Measurements from ENCODE around the gene TOP1.

The TOP1 gene

DNA sequence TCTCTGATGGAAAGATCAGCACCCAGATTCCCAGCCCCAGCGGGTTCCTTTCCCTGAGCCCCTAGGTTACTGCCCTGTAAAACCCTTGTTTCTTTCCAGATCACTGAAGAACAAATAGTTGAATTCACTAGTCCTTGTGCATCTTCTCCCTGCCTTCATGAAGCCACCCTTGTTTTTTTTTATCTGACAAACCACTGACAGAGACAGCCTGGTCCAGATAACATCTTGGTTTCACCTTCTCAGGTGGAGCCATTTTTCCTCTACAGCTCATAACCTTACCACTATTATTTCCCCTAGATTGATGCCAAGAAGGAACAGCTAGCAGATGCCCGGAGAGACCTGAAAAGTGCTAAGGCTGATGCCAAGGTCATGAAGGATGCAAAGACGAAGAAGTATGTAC is 92.8 kb downstream of the TOP1 start:
- no peak for ATAC-seq (ENCODE audit: low read depth)
- TF ChIP-seq, protein P1, sequence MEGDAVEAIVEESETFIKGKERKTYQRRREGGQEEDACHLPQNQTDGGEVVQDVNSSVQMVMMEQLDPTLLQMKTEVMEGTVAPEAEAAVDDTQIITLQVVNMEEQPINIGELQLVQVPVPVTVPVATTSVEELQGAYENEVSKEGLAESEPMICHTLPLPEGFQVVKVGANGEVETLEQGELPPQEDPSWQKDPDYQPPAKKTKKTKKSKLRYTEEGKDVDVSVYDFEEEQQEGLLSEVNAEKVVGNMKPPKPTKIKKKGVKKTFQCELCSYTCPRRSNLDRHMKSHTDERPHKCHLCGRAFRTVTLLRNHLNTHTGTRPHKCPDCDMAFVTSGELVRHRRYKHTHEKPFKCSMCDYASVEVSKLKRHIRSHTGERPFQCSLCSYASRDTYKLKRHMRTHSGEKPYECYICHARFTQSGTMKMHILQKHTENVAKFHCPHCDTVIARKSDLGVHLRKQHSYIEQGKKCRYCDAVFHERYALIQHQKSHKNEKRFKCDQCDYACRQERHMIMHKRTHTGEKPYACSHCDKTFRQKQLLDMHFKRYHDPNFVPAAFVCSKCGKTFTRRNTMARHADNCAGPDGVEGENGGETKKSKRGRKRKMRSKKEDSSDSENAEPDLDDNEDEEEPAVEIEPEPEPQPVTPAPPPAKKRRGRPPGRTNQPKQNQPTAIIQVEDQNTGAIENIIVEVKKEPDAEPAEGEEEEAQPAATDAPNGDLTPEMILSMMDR (IDR thresholded peaks at IDR 0.05; ENCODE audit: poor library complexity, severe bottlenecking): no peak
- no peak overlapping the region for H3K27ac ChIP-seq (ENCODE audit: poor library complexity, severe bottlenecking)
- peaks cover 99% of the 10 kb centered on the region for H3K36me3 ChIP-seq (ENCODE audit: low read depth)
- no peaks in the 10 kb centered on the region for H3K27me3 ChIP-seq (ENCODE audit: insufficient read depth, poor library complexity, severe bottlenecking)
- DNase-seq (ENCODE audit: low spot score): no peak
- peaks cover 6% of the 10 kb centered on the region for H3K4me1 ChIP-seq (ENCODE audit: insufficient read depth, poor library complexity, severe bottlenecking)
- H3K9me3 ChIP-seq (ENCODE audit: severe bottlenecking): no peaks in the 10 kb centered on the region
- H3K4me3 ChIP-seq (ENCODE audit: severe bottlenecking): no peak overlapping the region

DNA sequence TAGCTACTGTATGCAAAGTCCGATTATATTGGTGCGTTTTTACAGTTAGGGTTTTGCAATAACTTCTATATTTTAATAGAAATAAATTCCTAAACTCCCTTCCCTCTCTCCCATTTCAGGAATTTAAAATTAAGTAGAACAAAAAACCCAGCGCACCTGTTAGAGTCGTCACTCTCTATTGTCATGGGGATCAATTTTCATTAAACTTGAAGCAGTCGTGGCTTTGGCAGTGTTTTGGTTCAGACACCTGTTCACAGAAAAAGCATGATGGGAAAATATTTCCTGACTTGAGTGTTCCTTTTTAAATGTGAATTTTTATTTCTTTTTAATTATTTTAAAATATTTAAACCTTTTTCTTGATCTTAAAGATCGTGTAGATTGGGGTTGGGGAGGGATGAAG is 95.0 kb downstream of the TOP1 start:
- ATAC-seq (ENCODE audit: low read depth) (no peak), DNase-seq (ENCODE audit: low spot score) (no peak)
- H3K27me3 ChIP-seq (ENCODE audit: insufficient read depth, poor library complexity, severe bottlenecking): no peaks in the 10 kb centered on the region

DNA sequence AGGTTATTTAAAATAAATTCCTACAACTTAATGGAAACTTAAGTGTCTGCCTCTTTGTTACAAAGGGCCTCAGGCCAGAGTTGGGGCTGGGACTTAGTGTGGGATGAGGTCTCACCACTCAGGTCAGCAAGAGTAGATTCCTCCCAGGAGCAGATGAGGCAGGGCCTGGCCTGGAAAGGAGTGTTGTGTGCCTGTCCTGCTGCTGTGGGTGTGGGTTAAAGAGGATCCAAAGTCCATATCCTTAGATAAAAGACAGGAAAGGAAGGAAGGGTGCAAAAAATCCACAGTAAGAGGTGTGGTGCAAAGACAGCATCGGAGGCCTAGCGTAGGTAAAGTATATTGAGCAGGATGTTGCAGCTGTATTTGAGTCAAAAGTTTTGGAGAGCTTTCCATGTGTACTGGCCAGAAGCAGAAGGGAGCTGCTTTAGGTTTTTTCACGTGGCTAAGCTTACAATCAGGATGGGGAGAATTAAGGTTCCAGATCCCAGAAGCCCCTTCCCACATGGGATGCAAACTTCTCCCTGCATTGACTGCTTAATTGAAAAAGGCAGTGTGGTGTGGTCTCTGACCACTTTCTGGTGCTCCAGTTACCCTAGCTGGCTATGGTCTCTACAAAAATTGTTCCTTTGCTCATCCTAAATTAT is 96.0 kb downstream of the TOP1 start:
- H3K27ac ChIP-seq (ENCODE audit: poor library complexity, severe bottlenecking): no peak overlapping the region
- H3K27me3 ChIP-seq (ENCODE audit: insufficient read depth, poor library complexity, severe bottlenecking): no peaks in the 10 kb centered on the region
- H3K4me3 ChIP-seq (ENCODE audit: severe bottlenecking): no peak overlapping the region
- no peaks in the 10 kb centered on the region for H3K4me1 ChIP-seq (ENCODE audit: insufficient read depth, poor library complexity, severe bottlenecking)
- peaks cover 90% of the 10 kb centered on the region for H3K36me3 ChIP-seq (ENCODE audit: low read depth)
- DNase-seq (ENCODE audit: low spot score): peak; percentile 64
- TF ChIP-seq, protein P1 (IDR thresholded peaks at IDR 0.05; ENCODE audit: poor library complexity, severe bottlenecking): no peak
- no peaks in the 10 kb centered on the region for H3K9me3 ChIP-seq (ENCODE audit: severe bottlenecking)
- ATAC-seq (ENCODE audit: low read depth): no peak

More for the DNA sequence above, 95.0 kb downstream of the TOP1 start:
- H3K27ac ChIP-seq (ENCODE audit: poor library complexity, severe bottlenecking): no peak overlapping the region
- H3K4me3 ChIP-seq (ENCODE audit: severe bottlenecking): no peak overlapping the region
- H3K36me3 ChIP-seq (ENCODE audit: low read depth): peaks cover 93% of the 10 kb centered on the region
- no peaks in the 10 kb centered on the region for H3K4me1 ChIP-seq (ENCODE audit: insufficient read depth, poor library complexity, severe bottlenecking)
- TF ChIP-seq, protein P1 (IDR thresholded peaks at IDR 0.05; ENCODE audit: poor library complexity, severe bottlenecking): no peak
- no peaks in the 10 kb centered on the region for H3K9me3 ChIP-seq (ENCODE audit: severe bottlenecking)

DNA sequence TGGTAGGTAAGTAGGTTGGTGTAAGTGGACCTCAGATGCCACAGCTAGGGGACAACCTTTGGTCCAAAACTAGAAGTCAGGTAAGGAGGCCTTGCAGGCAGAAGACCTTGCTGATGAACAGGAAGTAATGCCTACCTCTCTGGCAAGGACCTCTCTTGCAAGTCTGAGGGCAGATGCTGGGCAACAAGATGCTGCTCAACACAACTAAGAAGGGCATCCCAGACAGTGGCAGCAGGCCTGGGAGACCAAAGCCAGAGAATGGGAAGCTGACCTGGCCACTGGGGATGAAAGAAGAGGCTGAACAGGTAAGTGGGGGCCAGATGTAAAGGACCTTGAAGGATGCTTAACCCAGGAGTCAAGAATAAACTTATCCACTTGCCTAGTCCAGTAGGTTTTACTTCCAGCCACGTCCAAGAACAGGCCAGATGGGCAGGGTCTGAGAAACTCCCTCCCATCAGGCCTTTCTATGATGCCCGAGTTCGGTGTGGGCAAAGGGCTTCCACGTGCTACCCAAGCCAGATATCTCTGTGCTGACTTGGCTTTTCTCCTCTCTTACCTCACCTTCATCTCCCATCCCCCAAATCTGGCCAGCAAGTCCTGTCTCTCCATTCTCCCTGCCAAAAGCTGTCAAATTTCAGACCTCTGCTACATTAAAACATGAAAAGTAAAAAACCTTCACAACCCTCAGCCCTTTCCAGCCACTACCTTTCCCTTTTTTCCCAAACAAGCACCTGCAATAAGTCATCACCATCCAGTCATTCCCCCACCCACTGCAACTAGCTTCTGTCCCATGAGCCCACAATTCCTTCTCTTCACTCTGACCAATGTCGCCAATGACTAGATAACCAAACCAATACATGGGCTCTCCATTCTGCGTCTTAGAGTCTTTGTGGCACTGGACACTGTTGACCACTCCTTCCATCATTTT is 97.2 kb downstream of the TOP1 start:
- Histone ChIP-seq H3K9me3 (ENCODE audit: severe bottlenecking) (no peaks in the 10 kb centered on the region), H3K4me3 (ENCODE audit: severe bottlenecking) (no peak overlapping the region), H3K27me3 (ENCODE audit: insufficient read depth, poor library complexity, severe bottlenecking) (no peaks in the 10 kb centered on the region), H3K36me3 (ENCODE audit: low read depth) (peaks cover 77% of the 10 kb centered on the region), H3K4me1 (ENCODE audit: insufficient read depth, poor library complexity, severe bottlenecking) (no peaks in the 10 kb centered on the region), H3K27ac (ENCODE audit: poor library complexity, severe bottlenecking) (no peak overlapping the region)
- ATAC-seq (ENCODE audit: low read depth) (peak; percentile 7), DNase-seq (ENCODE audit: low spot score) (peak; percentile 59)
- TF ChIP-seq, protein P1 (IDR thresholded peaks at IDR 0.05; ENCODE audit: poor library complexity, severe bottlenecking): no peak
